ENCODE results near the gene PREP. TPM values are rescaled to one million over a fixed set of nuclear protein-coding genes. Genes with fewer than 3 reads are reported as not detected.
A peak's percentile ranks its signal among the peaks of the same experiment; 100 is the strongest.

Gene PREP
- 17.8 TPM for total RNA-seq
- polyA plus RNA-seq: 23.2 TPM
- long read RNA-seq, donor 1, partial matches to known transcripts: 0 of 1 reads
- long read RNA-seq, donor 1, other reads (novel, unspliced or antisense): 0 of 1 reads
- long read RNA-seq, donor 2: 0 reads
- long read RNA-seq, donor 3, partial matches to known transcripts: 0 of 4 reads
- long read RNA-seq, donor 3, other reads (novel, unspliced or antisense): 0 of 4 reads
- long read RNA-seq, donor 4, partial matches to known transcripts: 0 of 4 reads
- long read RNA-seq, donor 4, other reads (novel, unspliced or antisense): 0 of 4 reads
- long read RNA-seq, donor 5, transcript PREP-201 (15 exons, 2,905 nt): major isoform, 10 of 18 reads
- long read RNA-seq, donor 5, partial matches to known transcripts: 8 of 18 reads
- long read RNA-seq, donor 5, other reads (novel, unspliced or antisense): 0 of 18 reads
- long read RNA-seq, donor 6, transcript PREP-201 (15 exons, 2,905 nt): major isoform, 8 of 8 reads
- long read RNA-seq, donor 6, partial matches to known transcripts: 0 of 8 reads
- long read RNA-seq, donor 6, other reads (novel, unspliced or antisense): 0 of 8 reads
- long read RNA-seq, donor 7, transcript PREP-201 (15 exons, 2,905 nt): major isoform, 6 of 6 reads
- long read RNA-seq, donor 7, partial matches to known transcripts: 0 of 6 reads
- long read RNA-seq, donor 7, other reads (novel, unspliced or antisense): 0 of 6 reads
- long read RNA-seq, donor 8, partial matches to known transcripts: 0 of 2 reads
- long read RNA-seq, donor 8, other reads (novel, unspliced or antisense): 0 of 2 reads
- long read RNA-seq, donor 9, partial matches to known transcripts: 0 of 3 reads
- long read RNA-seq, donor 9, other reads (novel, unspliced or antisense): 0 of 3 reads
- long read RNA-seq, donor 10, transcript PREP-201 (15 exons, 2,905 nt): major isoform, 5 of 5 reads
- long read RNA-seq, donor 10, partial matches to known transcripts: 0 of 5 reads
- long read RNA-seq, donor 10, other reads (novel, unspliced or antisense): 0 of 5 reads

- H3K4me1 ChIP-seq (ENCODE audit: control insufficient read depth in 2 of 2, insufficient read depth in 2 of 2, low read length in 2 of 2): peaks cover 17 to 25% of the 10 kb centered on the region in 2 donors
- DNase-seq (ENCODE audit: low read depth in 6 of 9, low spot score in 9 of 9): peak in 8 of 9 donors; percentile 43 to 88 (median 72)
- no peaks in the 10 kb centered on the region for H3K9me3 ChIP-seq (ENCODE audit: control insufficient read depth in 2 of 2, insufficient read depth in 1 of 2, low read length in 1 of 2)
- H3K36me3 ChIP-seq (ENCODE audit: control insufficient read depth in 2 of 2, insufficient read depth in 2 of 2, low read length in 1 of 2): no peaks in the 10 kb centered on the region
- H3K27ac ChIP-seq (ENCODE audit: low read depth in 1 of 2, low read length in 1 of 2): peak within 1 kb of the TSS; percentile 48 to 61
- H3K27me3 ChIP-seq (ENCODE audit: control insufficient read depth in 2 of 2, insufficient read depth in 1 of 2, low read length in 1 of 2): peaks cover 0 to 11% of the 10 kb centered on the region in 2 donors
- 2% methylated on average over 84 of the region's 84 CpGs for WGBS
- H3K4me3 ChIP-seq (ENCODE audit: low read length in 2 of 2): peak within 1 kb of the TSS; percentile 94 to 98
These were observed at the start of gene PREP for GRCh38 chr6:105402939-105403935. Gene PREP (minus strand): TSS chr6:105403082. CDS start chr6:105402891, 191 bp downstream.

DNA sequence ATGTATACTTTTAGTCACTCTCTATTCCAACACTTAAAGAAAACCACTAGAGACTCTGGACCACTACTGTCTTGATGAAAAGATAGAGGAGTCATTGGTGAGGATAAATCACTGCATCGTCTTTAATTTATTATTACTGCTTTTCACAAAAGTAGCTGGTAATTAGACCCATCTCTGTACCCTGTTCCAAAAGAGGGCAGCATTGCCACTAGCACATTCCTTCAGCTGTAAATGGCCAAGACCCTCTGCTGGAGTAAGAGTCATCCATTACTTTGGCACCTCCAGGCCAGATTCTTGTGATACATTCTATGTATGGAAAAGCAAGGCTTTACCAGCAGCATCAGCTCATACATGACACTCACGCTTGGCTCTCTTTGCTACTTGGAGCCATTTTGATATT lies 49.5 kb upstream of the PREP start:
- Histone ChIP-seq H3K4me1 (ENCODE audit: control insufficient read depth in 2 of 2, insufficient read depth in 2 of 2, low read length in 2 of 2) (no peaks in the 10 kb centered on the region), H3K4me3 (ENCODE audit: low read length in 2 of 2) (no peak overlapping the region), H3K36me3 (ENCODE audit: control insufficient read depth in 2 of 2, insufficient read depth in 2 of 2, low read length in 1 of 2) (no peaks in the 10 kb centered on the region), H3K27ac (ENCODE audit: low read depth in 1 of 2, low read length in 1 of 2) (no peak overlapping the region), H3K27me3 (ENCODE audit: control insufficient read depth in 2 of 2, insufficient read depth in 1 of 2, low read length in 1 of 2) (no peaks in the 10 kb centered on the region), H3K9me3 (ENCODE audit: control insufficient read depth in 2 of 2, insufficient read depth in 1 of 2, low read length in 1 of 2) (peaks cover 0 to 3% of the 10 kb centered on the region in 2 donors)
- no peak for DNase-seq (ENCODE audit: low read depth in 6 of 9, low spot score in 9 of 9)
- over 99% methylated on average over 2 of the region's 2 CpGs for WGBS

GRCh38 chr6:105449756-105450390 lies 47.0 kb upstream of the PREP start:
- H3K4me3 ChIP-seq (ENCODE audit: low read length in 2 of 2): no peak overlapping the region
- H3K27me3 ChIP-seq (ENCODE audit: control insufficient read depth in 2 of 2, insufficient read depth in 1 of 2, low read length in 1 of 2): no peaks in the 10 kb centered on the region
- no peak for DNase-seq (ENCODE audit: low read depth in 6 of 9, low spot score in 9 of 9)
- H3K4me1 ChIP-seq (ENCODE audit: control insufficient read depth in 2 of 2, insufficient read depth in 2 of 2, low read length in 2 of 2): no peaks in the 10 kb centered on the region
- no peaks in the 10 kb centered on the region for H3K36me3 ChIP-seq (ENCODE audit: control insufficient read depth in 2 of 2, insufficient read depth in 2 of 2, low read length in 1 of 2)
- H3K9me3 ChIP-seq (ENCODE audit: control insufficient read depth in 2 of 2, insufficient read depth in 1 of 2, low read length in 1 of 2): no peaks in the 10 kb centered on the region
- H3K27ac ChIP-seq (ENCODE audit: low read depth in 1 of 2, low read length in 1 of 2): no peak overlapping the region
- 89% methylated on average over 2 of the region's 2 CpGs for WGBS

DNA sequence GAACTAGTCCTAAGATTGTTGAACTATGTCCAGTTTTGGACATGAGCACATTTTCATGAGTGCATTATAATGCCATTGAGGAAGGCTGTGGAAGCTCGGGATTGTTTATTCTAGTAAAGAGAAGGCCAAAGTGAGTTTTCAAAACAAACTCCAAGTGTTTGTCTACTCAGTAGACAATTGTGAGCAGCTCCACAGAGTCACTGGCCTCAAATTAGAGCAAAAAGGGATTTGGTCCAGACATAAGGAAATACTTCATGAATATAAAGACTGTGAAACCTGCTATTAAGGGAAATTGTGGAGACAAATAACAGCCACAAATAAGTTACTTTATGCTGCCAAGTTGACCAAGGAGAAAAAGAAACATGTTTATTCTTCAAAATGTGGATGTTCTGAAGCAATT lies 42.6 kb upstream of the PREP start:
- WGBS: 87% methylated on average over 1 of the region's 1 CpG
- DNase-seq (ENCODE audit: low read depth in 6 of 9, low spot score in 9 of 9): no peak
- H3K36me3 ChIP-seq (ENCODE audit: control insufficient read depth in 2 of 2, insufficient read depth in 2 of 2, low read length in 1 of 2): no peaks in the 10 kb centered on the region

DNA sequence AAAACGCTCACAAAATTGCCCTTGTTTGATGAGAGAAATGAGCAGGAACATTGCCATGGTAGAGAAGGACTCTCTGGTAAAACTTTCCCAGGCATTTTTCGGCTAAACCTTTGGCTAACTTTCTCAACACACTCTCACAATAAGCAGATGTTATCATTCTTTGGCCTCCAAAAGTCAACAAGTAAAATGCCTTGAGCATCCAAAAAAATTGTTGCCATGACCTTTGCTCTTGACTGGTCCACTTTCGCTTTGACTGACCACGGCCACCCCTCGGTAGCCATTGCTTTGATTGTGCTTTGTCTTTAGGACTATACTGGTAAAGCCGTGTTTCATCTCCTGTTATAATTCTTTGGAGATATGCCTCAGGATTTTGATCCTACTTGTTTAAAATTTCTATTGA lies 41.1 kb upstream of the PREP start:
- H3K9me3 ChIP-seq (ENCODE audit: control insufficient read depth in 2 of 2, insufficient read depth in 1 of 2, low read length in 1 of 2): no peaks in the 10 kb centered on the region
- H3K36me3 ChIP-seq (ENCODE audit: control insufficient read depth in 2 of 2, insufficient read depth in 2 of 2, low read length in 1 of 2): no peaks in the 10 kb centered on the region
- DNase-seq (ENCODE audit: low read depth in 6 of 9, low spot score in 9 of 9): no peak
- H3K27me3 ChIP-seq (ENCODE audit: control insufficient read depth in 2 of 2, insufficient read depth in 1 of 2, low read length in 1 of 2): no peaks in the 10 kb centered on the region
- H3K27ac ChIP-seq (ENCODE audit: low read depth in 1 of 2, low read length in 1 of 2): no peak overlapping the region
- no peak overlapping the region for H3K4me3 ChIP-seq (ENCODE audit: low read length in 2 of 2)
- no peaks in the 10 kb centered on the region for H3K4me1 ChIP-seq (ENCODE audit: control insufficient read depth in 2 of 2, insufficient read depth in 2 of 2, low read length in 2 of 2)
- 98% methylated on average over 6 of the region's 6 CpGs for WGBS

More for the DNA sequence above, 42.6 kb upstream of the PREP start:
- H3K4me1 ChIP-seq (ENCODE audit: control insufficient read depth in 2 of 2, insufficient read depth in 2 of 2, low read length in 2 of 2): no peaks in the 10 kb centered on the region
- no peak overlapping the region for H3K4me3 ChIP-seq (ENCODE audit: low read length in 2 of 2)
- H3K27ac ChIP-seq (ENCODE audit: low read depth in 1 of 2, low read length in 1 of 2): no peak overlapping the region
- H3K9me3 ChIP-seq (ENCODE audit: control insufficient read depth in 2 of 2, insufficient read depth in 1 of 2, low read length in 1 of 2): no peaks in the 10 kb centered on the region
- no peaks in the 10 kb centered on the region for H3K27me3 ChIP-seq (ENCODE audit: control insufficient read depth in 2 of 2, insufficient read depth in 1 of 2, low read length in 1 of 2)

- 75% methylated on average over 1 of the region's 1 CpG for WGBS
- H3K36me3 ChIP-seq (ENCODE audit: control insufficient read depth in 2 of 2, insufficient read depth in 2 of 2, low read length in 1 of 2): no peaks in the 10 kb centered on the region
- H3K4me3 ChIP-seq (ENCODE audit: low read length in 2 of 2): no peak overlapping the region
- no peaks in the 10 kb centered on the region for H3K4me1 ChIP-seq (ENCODE audit: control insufficient read depth in 2 of 2, insufficient read depth in 2 of 2, low read length in 2 of 2)
- H3K27me3 ChIP-seq (ENCODE audit: control insufficient read depth in 2 of 2, insufficient read depth in 1 of 2, low read length in 1 of 2): no peaks in the 10 kb centered on the region
- no peak for DNase-seq (ENCODE audit: low read depth in 6 of 9, low spot score in 9 of 9)
- H3K9me3 ChIP-seq (ENCODE audit: control insufficient read depth in 2 of 2, insufficient read depth in 1 of 2, low read length in 1 of 2): no peaks in the 10 kb centered on the region
- no peak overlapping the region for H3K27ac ChIP-seq (ENCODE audit: low read depth in 1 of 2, low read length in 1 of 2)
These were observed 39.5 kb upstream of the PREP start for GRCh38 chr6:105442369-105442768.

GRCh38 chr6:105437236-105437635 lies 34.4 kb upstream of the PREP start:
- no peaks in the 10 kb centered on the region for H3K36me3 ChIP-seq (ENCODE audit: control insufficient read depth in 2 of 2, insufficient read depth in 2 of 2, low read length in 1 of 2)
- H3K4me3 ChIP-seq (ENCODE audit: low read length in 2 of 2): no peak overlapping the region
- no peak for DNase-seq (ENCODE audit: low read depth in 6 of 9, low spot score in 9 of 9)
- H3K4me1 ChIP-seq (ENCODE audit: control insufficient read depth in 2 of 2, insufficient read depth in 2 of 2, low read length in 2 of 2): no peaks in the 10 kb centered on the region
- no peaks in the 10 kb centered on the region for H3K27me3 ChIP-seq (ENCODE audit: control insufficient read depth in 2 of 2, insufficient read depth in 1 of 2, low read length in 1 of 2)
- H3K9me3 ChIP-seq (ENCODE audit: control insufficient read depth in 2 of 2, insufficient read depth in 1 of 2, low read length in 1 of 2): no peaks in the 10 kb centered on the region
- WGBS: 86% methylated on average over 2 of the region's 2 CpGs
- no peak overlapping the region for H3K27ac ChIP-seq (ENCODE audit: low read depth in 1 of 2, low read length in 1 of 2)

GRCh38 chr6:105433723-105434122 lies 30.8 kb upstream of the PREP start:
- Histone ChIP-seq H3K4me1 (ENCODE audit: control insufficient read depth in 2 of 2, insufficient read depth in 2 of 2, low read length in 2 of 2) (no peaks in the 10 kb centered on the region), H3K27me3 (ENCODE audit: control insufficient read depth in 2 of 2, insufficient read depth in 1 of 2, low read length in 1 of 2) (no peaks in the 10 kb centered on the region), H3K27ac (ENCODE audit: low read depth in 1 of 2, low read length in 1 of 2) (no peak overlapping the region), H3K4me3 (ENCODE audit: low read length in 2 of 2) (no peak overlapping the region), H3K36me3 (ENCODE audit: control insufficient read depth in 2 of 2, insufficient read depth in 2 of 2, low read length in 1 of 2) (no peaks in the 10 kb centered on the region), H3K9me3 (ENCODE audit: control insufficient read depth in 2 of 2, insufficient read depth in 1 of 2, low read length in 1 of 2) (no peaks in the 10 kb centered on the region)
- WGBS: 90% methylated on average over 3 of the region's 3 CpGs
- no peak for DNase-seq (ENCODE audit: low read depth in 6 of 9, low spot score in 9 of 9)
